COLO668 (cell line): ENCODE results near the gene MGAT4B.

Experiments
- DNase-seq: peaks from one replicate; lab custom pipeline; 2025; ENCODE audit not compliant: unreplicated experiment; lab: John Stamatoyannopoulos, UW

MGAT4B gene

DNA sequence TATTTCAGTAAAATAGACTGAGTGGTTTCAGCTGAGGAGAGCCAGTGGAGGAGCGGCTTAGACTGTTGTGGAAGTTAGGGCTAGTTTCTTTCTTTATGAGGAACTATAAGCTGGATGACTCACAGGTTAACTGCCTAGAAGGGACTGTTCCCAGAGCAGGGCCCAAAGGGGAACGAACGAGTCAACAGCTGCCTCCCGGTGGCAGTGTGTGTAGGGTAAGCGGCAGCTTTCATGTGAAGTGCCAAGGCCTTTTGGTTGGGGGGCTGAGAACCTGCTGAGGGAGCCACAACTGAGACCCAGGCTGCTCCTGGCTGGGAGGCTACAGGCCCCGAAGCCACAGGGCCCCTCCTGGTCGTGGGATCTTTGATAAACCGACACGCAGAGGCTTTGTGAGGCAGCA is 21.0 kb upstream of the MGAT4B start:
- DNase-seq, result no peak

DNA sequence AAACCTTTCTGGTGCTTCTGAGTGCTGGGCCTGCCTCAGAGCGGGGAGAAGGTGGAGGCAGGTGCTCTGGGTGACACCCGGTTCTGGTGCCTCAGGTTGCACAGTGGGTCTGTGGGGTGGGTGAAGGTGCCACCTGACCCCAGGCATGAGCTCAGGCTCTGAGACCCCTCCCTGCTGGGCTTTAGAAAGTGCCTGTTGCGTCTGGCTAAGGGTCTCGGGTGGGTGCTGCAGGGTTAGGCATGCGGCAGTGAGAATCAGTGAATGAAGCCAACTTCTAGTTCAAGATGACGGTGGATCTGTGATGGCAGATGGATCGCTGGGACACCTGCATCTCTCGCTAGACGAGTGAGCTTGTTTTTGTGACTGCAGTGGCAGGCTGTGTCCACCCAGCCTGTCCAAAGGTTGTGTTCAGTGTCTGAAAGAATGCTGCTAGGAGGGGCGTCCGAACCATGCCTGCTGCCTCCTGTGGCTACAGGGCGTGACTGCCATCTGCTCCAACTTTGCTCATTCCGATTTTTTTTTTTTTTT is 19.1 kb upstream of the MGAT4B start:
- DNase-seq, result no peak

DNA sequence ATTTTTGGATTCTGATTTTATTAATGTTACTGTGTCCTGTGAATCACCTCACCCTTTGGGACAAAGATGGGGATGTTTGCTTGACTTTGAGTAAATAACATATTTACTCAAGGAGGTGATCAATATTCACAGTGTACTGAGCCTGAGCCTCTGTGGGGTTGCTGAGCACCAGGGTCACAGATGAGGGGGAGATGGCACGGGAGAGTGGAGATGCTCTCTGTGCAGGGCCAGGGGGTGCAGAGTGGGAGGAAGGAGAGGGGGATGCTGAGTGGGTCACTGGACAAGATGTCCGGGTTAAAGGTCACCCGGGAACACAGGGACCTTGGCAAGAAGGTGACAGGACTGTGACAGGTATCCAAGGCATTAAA is 18.1 kb upstream of the MGAT4B start:
- no peak for DNase-seq

DNA sequence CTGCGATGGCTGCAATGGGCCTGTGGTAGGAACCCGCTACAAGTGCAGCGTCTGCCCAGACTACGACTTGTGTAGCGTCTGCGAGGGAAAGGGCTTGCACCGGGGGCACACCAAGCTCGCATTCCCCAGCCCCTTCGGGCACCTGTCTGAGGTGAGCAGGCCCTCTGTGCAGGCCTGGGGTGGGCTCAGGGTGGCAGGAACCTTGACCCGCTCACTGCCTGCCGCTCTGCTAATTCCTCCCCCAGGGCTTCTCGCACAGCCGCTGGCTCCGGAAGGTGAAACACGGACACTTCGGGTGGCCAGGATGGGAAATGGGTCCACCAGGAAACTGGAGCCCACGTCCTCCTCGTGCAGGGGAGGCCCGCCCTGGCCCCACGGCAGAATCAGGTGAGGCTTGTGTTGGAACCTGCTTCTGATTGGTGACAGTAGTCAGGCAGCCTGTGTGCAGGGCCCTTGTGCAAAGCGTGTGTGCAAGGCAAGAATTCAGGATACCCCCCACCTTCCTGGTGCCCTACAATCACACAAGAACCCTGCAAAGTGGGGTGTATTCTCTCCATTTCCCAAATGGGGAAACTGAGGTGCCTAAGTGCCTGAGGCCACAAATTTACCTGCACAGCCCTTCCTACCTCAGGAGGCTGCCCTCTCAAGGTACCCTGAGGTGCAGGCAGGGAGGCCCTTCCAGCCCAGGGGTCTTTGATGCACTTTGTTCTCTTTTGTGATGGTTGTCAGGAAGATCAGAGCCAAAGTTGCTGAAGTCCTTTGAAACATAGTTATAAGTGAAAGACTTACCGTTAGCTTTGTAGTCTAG is 17.5 kb upstream of the MGAT4B start:
- DNase-seq, result no peak

- DNase-seq, result no peak
Measured at GRCh38 chr5:179822444-179822990, 15.9 kb upstream of the MGAT4B start.

DNA sequence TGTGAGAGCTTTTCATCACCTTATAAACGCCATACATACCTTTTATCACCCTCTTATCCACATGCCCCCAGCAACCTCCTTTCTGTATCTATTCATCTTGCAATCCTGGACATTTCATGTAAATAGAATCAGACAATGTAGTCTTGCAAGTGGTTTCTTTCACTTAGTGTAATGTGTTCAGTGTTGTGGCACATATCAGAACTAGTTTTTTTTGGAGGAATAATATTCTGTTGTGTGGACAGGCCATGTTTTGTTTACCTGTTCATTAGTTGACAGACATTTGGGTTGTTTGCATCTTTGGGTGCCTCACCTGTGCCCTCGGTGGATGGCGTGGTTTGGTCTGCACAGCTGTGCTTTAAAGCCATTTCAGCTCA is 15.4 kb upstream of the MGAT4B start:
- no peak for DNase-seq

DNA sequence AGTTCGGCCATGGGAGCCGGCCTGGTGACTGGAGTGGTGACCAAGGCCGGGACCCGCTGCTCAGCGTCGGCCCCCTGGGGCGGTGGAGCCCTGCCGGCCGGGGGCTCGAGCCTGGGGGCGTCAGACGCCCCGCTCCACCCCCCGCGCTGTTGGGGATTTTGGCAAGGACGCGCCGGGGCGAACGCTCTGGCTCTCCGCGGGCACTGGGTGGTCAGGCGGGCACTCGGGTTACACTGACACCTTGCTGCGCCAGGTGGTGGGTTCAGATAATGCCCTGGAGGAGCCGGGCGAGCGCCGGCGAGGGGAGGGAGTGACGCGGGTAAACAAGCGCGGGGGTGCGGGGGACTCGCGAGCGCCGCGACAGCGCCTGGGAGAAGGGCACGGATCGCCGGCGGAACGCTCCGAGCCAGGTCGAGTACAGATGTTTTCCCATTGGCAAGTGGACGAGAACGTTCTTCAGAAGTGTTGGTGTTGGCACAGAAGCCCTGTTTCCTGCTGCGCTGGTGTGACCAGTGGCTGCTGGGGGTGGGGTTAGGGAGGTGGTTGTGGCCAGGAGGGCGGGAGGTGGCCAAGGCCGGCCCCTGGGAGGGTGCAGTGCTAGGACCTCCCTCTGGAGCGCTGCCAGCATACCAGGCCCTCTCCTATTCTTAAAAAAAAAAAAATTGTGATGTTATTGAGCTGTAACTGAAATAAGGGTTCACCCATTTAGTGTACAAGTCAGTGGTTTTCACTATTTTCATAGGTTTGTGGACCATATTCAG is 14.8 kb upstream of the MGAT4B start:
- peak; percentile 84 for DNase-seq

- DNase-seq, result peak; percentile 84
Measured at GRCh38 chr5:179820483-179821297, 14.0 kb upstream of the MGAT4B start, which contains the start of gene SQSTM1. TSS of gene SQSTM1 (plus strand) at chr5:179820905. CDS start at chr5:179820937, 32 bp downstream.

DNA sequence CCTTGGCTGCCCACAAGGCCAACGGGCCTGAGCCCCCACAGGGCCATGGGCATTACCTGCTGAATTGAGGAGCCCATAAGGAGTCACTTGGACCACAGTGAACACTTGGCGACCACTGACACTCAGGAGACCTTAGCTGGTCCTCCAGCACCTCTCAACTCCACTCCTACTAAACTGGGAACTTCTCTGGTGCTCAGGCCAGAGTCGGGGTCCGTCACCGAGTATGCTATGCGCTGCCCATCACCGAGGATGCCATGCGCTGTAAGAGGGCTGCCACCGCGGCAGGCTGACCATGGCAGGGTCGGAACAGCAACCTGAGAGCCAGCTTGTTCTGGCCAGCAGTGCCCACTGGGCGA is 13.4 kb upstream of the MGAT4B start:
- DNase-seq, result peak; percentile 20

DNA sequence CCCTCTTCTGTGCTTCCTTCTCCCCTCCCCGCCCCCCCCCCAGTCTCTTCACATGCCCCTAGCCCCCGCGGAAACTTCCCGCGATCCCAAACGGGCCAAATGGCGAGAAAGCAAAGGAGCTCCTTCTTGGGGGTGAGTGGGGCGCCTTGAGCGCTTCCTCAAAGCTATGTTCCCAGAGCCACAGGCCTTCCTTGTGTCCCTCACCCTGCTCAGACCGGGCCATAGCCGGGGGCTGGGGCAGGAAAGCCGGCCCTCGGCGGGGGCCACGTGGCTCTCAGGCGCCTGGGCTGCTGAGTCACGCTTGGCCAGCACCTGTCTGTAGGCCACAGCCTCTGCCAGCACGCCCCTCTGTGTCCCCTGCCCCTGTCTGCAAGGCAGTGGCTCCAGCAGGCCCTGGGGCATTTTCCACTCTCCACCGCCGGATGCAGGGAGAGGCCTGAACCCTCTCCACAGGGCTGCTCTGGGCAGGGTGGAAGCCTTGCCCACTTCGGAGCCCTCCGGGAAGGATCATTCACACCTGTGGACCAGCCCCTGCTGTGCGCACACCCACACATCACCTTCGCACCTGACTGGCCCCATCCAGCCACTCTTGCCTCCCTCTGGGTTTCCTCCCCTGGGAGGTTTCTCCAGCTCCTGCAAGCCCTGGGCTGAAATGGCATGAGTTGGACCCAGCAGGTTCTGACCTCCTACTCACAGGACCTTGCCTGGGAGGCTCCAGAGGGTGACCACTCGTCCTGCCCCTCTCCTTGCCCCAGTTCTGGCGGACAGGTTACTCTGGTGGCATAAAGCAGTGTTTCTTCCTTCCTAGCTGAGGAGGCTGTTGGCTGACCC is 12.8 kb upstream of the MGAT4B start:
- DNase-seq, result peak; percentile 87

DNA sequence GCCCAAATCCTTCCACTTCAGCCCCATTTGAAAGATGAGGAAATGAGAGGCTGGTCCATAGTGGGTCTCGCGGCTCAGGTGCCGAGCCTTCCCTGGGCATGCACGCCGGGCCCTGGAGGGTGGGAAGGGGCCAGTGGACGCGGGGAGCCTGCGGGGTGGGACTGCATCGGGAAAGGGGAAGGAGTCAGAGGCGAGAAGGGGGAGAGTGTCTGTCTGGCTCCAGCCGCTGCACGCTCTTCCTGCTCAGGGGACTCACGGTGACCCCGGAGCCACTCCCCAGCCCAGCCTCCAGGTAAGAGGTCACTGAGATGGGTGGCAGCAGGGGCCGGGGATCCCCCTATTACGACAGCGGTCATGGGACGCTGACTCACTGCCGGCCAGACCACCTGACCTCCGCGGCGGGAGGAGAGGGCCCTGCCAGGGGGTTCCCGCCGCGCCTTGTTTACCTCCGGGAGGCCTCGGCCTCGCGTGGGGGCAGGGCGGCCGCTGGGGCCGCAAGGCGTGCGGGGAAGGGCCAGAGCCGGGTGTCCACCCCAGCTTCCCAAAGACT is 12.2 kb upstream of the MGAT4B start:
- DNase-seq, result peak; percentile 93

- peak; percentile 8 for DNase-seq
Measured at GRCh38 chr5:179817890-179818745, 11.5 kb upstream of the MGAT4B start.

DNA sequence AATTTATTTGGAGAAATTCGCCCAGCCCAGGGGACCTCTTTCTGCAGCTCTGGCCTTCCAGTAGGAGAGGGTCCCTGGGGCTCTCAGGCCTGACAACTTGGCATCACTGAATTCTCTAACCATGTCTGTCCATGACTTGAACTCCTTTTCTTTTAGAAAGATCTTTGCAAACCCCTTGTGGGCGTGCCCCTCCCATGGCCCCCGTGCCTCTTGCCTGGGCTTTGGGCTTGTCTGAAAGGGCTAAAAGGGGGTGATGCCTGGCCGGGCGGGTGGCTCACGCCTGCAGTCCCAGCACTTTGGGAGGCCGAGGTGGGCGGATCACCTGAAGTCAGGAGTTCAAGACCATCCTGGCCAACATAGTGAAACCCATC is 10.8 kb upstream of the MGAT4B start:
- no peak for DNase-seq

DNA sequence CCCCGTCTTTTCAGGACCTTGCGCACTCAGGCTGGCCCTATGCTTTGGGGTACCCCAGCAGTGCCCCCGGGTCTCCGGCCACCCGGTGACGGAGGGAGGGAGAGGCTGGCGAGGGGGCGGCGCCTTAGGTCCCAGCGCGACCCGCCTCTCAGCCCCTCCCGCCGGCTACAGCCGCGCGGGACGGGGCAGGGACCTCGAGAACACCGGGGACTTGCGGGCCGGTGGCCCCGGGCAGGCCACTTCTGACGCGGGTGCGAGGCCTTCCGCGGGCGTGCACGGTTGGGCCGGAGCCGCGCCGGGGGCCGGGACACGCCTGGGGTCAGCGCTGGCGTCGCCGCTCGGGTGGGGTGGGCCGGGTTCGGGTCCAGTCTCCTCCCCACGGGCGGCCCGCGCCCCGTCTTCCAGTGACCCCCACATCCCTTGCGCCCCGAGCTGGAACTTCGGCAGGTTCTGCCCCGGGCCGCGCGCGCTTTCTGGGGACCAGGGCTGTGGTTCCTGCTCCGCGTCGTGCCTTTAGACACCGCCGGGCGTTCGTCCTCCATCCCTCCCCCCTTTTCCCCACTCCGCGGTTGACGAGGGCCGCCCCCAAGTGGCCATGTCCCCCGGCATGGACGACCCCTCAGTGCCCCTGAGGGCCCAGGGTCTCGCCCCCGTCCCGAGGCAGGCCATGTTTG is 10.3 kb upstream of the MGAT4B start:
- DNase-seq, result no peak

- no peak for DNase-seq
Measured at GRCh38 chr5:179816401-179816795, 9.7 kb upstream of the MGAT4B start.

DNA sequence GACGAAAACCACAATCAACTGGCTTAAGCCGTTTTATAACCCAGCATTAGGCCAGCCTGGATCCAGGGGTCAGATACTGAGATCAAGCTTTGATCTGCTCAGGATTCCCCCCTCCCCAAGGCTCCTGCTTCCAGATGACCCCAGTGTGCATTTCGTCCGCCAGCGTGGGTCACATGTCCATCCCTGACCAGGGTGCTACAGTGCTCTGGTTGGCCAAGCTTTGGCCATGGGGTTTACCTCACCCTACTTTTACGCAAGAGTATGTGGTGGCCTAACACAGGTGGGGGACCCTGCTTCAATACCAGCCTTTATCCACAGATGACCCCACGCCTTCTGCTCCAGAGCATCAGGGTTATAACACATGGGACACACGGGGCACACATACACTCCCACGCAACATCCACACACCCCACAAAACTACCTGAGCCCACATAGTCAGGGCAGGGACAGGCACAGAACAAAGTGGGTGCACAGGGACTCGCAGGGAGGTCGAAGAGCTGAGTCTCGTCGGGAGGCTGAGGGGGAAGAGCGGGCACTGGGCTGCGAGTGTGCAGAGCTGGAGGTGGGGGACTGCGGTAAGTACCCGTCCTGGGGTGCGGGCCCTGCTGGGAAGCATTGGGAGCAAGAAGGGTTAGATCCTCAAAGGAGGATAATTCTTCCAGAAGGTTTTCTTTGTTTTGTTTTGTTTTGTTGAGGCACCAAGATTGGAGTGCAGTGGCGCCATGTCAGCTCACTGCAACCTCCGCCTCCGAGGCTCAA is 9.0 kb upstream of the MGAT4B start:
- no peak for DNase-seq

- DNase-seq, result no peak
Measured at GRCh38 chr5:179814090-179814489, 7.4 kb upstream of the MGAT4B start.
